PC-3 (cell line): ENCODE results near the gene MYCL.

Experiments
- CTCF ChIP-seq: fragments of 300-600 bp; sonication (generic); conservative IDR thresholded peaks from 2 replicates; pipeline ENCODE4 v1.5.1; 2017; ENCODE audit warnings: antibody characterized with exemption, low read depth, mild to moderate bottlenecking, low read length
- EZH2 ChIP-seq: fragments of 300-600 bp; sonication (generic); IDR thresholded peaks from one replicate; pipeline ENCODE4 v1.6.1; 2017; ENCODE audit warnings: antibody characterized with exemption, mild to moderate bottlenecking, low read length; ENCODE audit not compliant: unreplicated experiment

- TF ChIP-seq CTCF: no peak
- TF ChIP-seq EZH2: no peak
These were observed 24.7 kb upstream of the MYCL start for GRCh38 chr1:39926343-39926793.
